Measurements from ENCODE around the gene ITPR2. TPM values are rescaled to one million over a fixed set of nuclear protein-coding genes. Genes with fewer than 3 reads are reported as not detected.

The ITPR2 gene
- total RNA-seq, 3 donors from 2014 or later (not counting 1 experiment from before 2014, with no cell fraction given), result 59.1 to 70.7 (median 68.2) TPM

GRCh38 chr12:26740348-26740747 lies 92.6 kb downstream of the ITPR2 start:
- Histone ChIP-seq H3K4me1 (ENCODE audit: control insufficient read depth, insufficient read depth, low read length) (no peaks in the 10 kb centered on the region), H3K9me3 (ENCODE audit: control insufficient read depth, insufficient read depth, low read length) (no peaks in the 10 kb centered on the region), H3K27ac (ENCODE audit: low read length) (no peak overlapping the region), H3K4me3 (ENCODE audit: low read length) (no peak overlapping the region), H3K27me3 (ENCODE audit: control insufficient read depth, insufficient read depth, low read length) (no peaks in the 10 kb centered on the region), H3K36me3 (ENCODE audit: control insufficient read depth, insufficient read depth, low read length) (no peaks in the 10 kb centered on the region)
- DNase-seq (no peak), ATAC-seq (no peak)
- H3K9me3 Mint-ChIP-seq, result peaks cover 2 to 4% of the 10 kb centered on the region in 2 donors
- no peaks in the 10 kb centered on the region for H3K36me3 Mint-ChIP-seq
- no peak overlapping the region for H3K27ac Mint-ChIP-seq
- H3K27me3 Mint-ChIP-seq (ENCODE audit: low read depth in 2 of 2), result no peaks in the 10 kb centered on the region
- TF ChIP-seq CTCF (IDR thresholded peaks at IDR 0.05), result no peak
- WGBS (ENCODE audit: insufficient coverage), result 98% methylated on average over 5 of the region's 7 CpGs
- peaks cover 33 to 44% of the 10 kb centered on the region in 2 donors for H3K4me1 Mint-ChIP-seq
- no peak overlapping the region for H3K4me3 Mint-ChIP-seq
- intact Hi-C loops (cut with micrococcal nuclease), result no loop called here

GRCh38 chr12:26737487-26738030 lies 95.4 kb downstream of the ITPR2 start:
- Mint-ChIP-seq H3K9me3 (peaks cover 2 to 4% of the 10 kb centered on the region in 2 donors), H3K27ac (no peak overlapping the region), H3K4me3 (no peak overlapping the region), H3K36me3 (no peaks in the 10 kb centered on the region), H3K27me3 (ENCODE audit: low read depth in 2 of 2) (no peaks in the 10 kb centered on the region), H3K4me1 (peaks cover 39 to 43% of the 10 kb centered on the region in 2 donors)
- Histone ChIP-seq H3K4me1 (ENCODE audit: control insufficient read depth, insufficient read depth, low read length) (peaks cover 6% of the 10 kb centered on the region), H3K4me3 (ENCODE audit: low read length) (no peak overlapping the region), H3K27me3 (ENCODE audit: control insufficient read depth, insufficient read depth, low read length) (no peaks in the 10 kb centered on the region), H3K27ac (ENCODE audit: low read length) (no peak overlapping the region), H3K9me3 (ENCODE audit: control insufficient read depth, insufficient read depth, low read length) (no peaks in the 10 kb centered on the region), H3K36me3 (ENCODE audit: control insufficient read depth, insufficient read depth, low read length) (no peaks in the 10 kb centered on the region)
- WGBS (ENCODE audit: insufficient coverage), result 88% methylated on average over 8 of the region's 10 CpGs
- intact Hi-C loops (cut with micrococcal nuclease), result no loop called here
- DNase-seq (no peak), ATAC-seq (no peak)
- no peak for TF ChIP-seq CTCF (IDR thresholded peaks at IDR 0.05)

GRCh38 chr12:26736563-26737486 lies 96.2 kb downstream of the ITPR2 start:
- Histone ChIP-seq H3K4me3 (ENCODE audit: low read length) (no peak overlapping the region), H3K36me3 (ENCODE audit: control insufficient read depth, insufficient read depth, low read length) (no peaks in the 10 kb centered on the region), H3K27me3 (ENCODE audit: control insufficient read depth, insufficient read depth, low read length) (no peaks in the 10 kb centered on the region), H3K27ac (ENCODE audit: low read length) (no peak overlapping the region), H3K4me1 (ENCODE audit: control insufficient read depth, insufficient read depth, low read length) (peaks cover 7% of the 10 kb centered on the region), H3K9me3 (ENCODE audit: control insufficient read depth, insufficient read depth, low read length) (no peaks in the 10 kb centered on the region)
- H3K27ac Mint-ChIP-seq, result no peak overlapping the region
- intact Hi-C loops (cut with micrococcal nuclease), result no loop called here
- H3K36me3 Mint-ChIP-seq, result no peaks in the 10 kb centered on the region
- peaks cover 2 to 4% of the 10 kb centered on the region in 2 donors for H3K9me3 Mint-ChIP-seq
- whole genome bisulfite sequencing (ENCODE audit: insufficient coverage), result 97% methylated on average over 15 of the region's 16 CpGs
- no peak for TF ChIP-seq CTCF (IDR thresholded peaks at IDR 0.05)
- H3K4me1 Mint-ChIP-seq, result peaks cover 41 to 46% of the 10 kb centered on the region in 2 donors
- no peak for DNase-seq
- no peak overlapping the region for H3K4me3 Mint-ChIP-seq
- H3K27me3 Mint-ChIP-seq (ENCODE audit: low read depth in 2 of 2), result no peaks in the 10 kb centered on the region
- ATAC-seq, result no peak
